Measurements from ENCODE around the gene ANXA10.

The ANXA10 gene

DNA sequence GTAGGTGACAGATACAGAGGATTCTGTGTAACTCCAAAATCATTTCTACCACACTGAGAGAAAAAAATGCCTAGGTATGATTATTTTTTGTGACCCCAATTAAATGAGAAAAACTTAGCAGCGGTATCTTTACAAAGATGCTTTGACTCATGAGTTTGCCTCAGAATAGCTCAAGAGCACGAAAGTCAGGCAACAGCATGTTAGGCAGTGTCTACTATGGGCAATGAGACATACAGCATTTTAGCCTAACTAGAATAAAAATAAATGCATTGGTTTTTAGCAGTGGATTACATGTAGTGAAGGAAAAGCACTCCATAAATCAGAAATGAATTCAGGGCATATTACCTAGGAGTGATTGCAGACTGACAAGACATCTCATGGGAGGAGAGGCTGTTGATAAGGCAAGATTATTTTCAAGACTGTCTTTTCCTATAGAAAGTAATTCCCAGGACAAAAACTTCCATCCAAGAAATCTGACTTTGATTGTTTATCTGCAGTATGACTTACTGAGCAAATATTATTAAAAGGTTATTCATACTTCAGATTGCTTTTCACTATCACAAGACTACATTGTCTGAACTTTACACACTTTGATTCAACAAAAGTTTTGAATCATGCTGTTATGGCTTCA, 3.6 kb downstream of the ANXA10 start:
- H3K4me3 ChIP-seq (replicated peaks; ENCODE audit: low read depth, low read length) = no peak overlapping the region
- no peak for TF ChIP-seq CTCF (IDR thresholded peaks at IDR 0.05; ENCODE audit: low read depth, low read length, missing control alignments)
- no peak for DNase-seq (ENCODE audit: extremely low read depth, low read depth)

GRCh38 chr4:168096407-168096784, 4.1 kb downstream of the ANXA10 start:
- no peak for DNase-seq (ENCODE audit: extremely low read depth, low read depth)
- no peak for TF ChIP-seq CTCF (IDR thresholded peaks at IDR 0.05; ENCODE audit: low read depth, low read length, missing control alignments)
- no peak overlapping the region for H3K4me3 ChIP-seq (replicated peaks; ENCODE audit: low read depth, low read length)

- H3K4me3 ChIP-seq (replicated peaks; ENCODE audit: low read depth, low read length) = no peak overlapping the region
- peak; percentile 37 for DNase-seq (ENCODE audit: extremely low read depth, low read depth)
- TF ChIP-seq CTCF (IDR thresholded peaks at IDR 0.05; ENCODE audit: low read depth, low read length, missing control alignments) = no peak
Observed at GRCh38 chr4:168097161-168097560, 4.8 kb downstream of the ANXA10 start.

- TF ChIP-seq CTCF (IDR thresholded peaks at IDR 0.05; ENCODE audit: low read depth, low read length, missing control alignments) = no peak
- H3K4me3 ChIP-seq (replicated peaks; ENCODE audit: low read depth, low read length) = no peak overlapping the region
- DNase-seq (ENCODE audit: extremely low read depth, low read depth) = no peak
Observed at GRCh38 chr4:168098248-168098717, 5.9 kb downstream of the ANXA10 start.

- TF ChIP-seq CTCF (IDR thresholded peaks at IDR 0.05; ENCODE audit: low read depth, low read length, missing control alignments) = no peak
- no peak for DNase-seq (ENCODE audit: extremely low read depth, low read depth)
- no peak overlapping the region for H3K4me3 ChIP-seq (replicated peaks; ENCODE audit: low read depth, low read length)
Observed at GRCh38 chr4:168099195-168099594, 6.9 kb downstream of the ANXA10 start.

- DNase-seq (ENCODE audit: extremely low read depth, low read depth) = no peak
- no peak overlapping the region for H3K4me3 ChIP-seq (replicated peaks; ENCODE audit: low read depth, low read length)
- TF ChIP-seq CTCF (IDR thresholded peaks at IDR 0.05; ENCODE audit: low read depth, low read length, missing control alignments) = no peak
Observed at GRCh38 chr4:168101026-168101425, 8.7 kb downstream of the ANXA10 start.

DNA sequence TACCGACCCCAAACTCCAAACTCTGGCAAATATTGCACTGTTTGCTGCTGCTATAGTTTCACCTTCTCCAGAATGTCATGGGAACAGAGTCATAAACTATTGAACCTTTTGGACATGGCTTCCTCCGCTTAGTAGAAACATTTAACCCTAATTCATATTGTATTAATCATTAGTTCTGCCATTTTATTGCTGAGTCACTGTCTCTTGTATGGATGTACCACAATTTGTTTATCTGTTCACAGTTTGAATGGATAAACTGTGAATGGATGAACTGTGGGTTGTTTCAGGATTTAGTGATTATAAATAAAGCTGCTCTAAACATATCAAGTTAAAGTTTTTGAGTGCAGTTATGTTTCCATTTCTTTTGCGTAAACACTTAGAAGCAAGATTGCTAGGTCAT, 10.1 kb downstream of the ANXA10 start:
- no peak for DNase-seq (ENCODE audit: extremely low read depth, low read depth)
- TF ChIP-seq CTCF (IDR thresholded peaks at IDR 0.05; ENCODE audit: low read depth, low read length, missing control alignments) = no peak
- H3K4me3 ChIP-seq (replicated peaks; ENCODE audit: low read depth, low read length) = no peak overlapping the region

All from HFF-Myc (cell line).